ENCODE measurements around the gene PHLPP1. TPM values are rescaled to one million over a fixed set of nuclear protein-coding genes. Genes with fewer than 3 reads are reported as not detected.

The PHLPP1 gene
- total and polyA plus RNA-seq, 2 experiments from 2014 or later, result 15.7 to 73.6 TPM

DNA sequence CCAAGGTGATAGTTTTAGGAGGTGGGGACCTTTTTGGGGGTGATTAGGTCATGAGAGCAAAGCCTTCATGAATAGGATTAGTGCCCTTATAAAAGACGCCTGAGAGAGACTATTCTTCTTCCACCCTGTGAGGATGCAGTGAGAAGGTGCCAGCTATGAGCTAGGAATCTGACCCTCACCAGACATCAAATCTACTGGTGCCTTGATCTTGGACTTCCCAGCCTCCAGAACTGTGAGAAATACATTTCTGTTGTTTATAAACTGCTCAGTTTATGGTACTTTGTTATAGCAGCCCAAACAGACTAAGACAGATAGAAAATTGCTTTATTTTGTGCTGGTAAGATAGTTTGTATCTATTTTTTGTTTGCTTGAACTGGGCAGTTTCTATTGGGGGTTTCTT is 40.1 kb downstream of the PHLPP1 start:
- Mint-ChIP-seq H3K9me3 (no peaks in the 10 kb centered on the region), H3K36me3 (ENCODE audit: low read depth) (peaks cover 17% of the 10 kb centered on the region), H3K4me1 (peaks cover 93% of the 10 kb centered on the region), H3K27me3 (ENCODE audit: insufficient read depth, low read depth, poor library complexity) (peaks cover 5% of the 10 kb centered on the region), H3K4me3 (no peak overlapping the region), H3K27ac (peak overlapping the region; percentile 29; the same call in 1 of the 2 replicates)
- Histone ChIP-seq H4K20me1 (replicated peaks; ENCODE audit: insufficient read depth) (no peaks in the 10 kb centered on the region), H3F3A (replicated peaks; ENCODE audit: low read depth) (no peaks in the 10 kb centered on the region), H3K4me2 (no peak overlapping the region), H3K79me2 (replicated peaks; ENCODE audit: insufficient read depth) (peaks cover 88% of the 10 kb centered on the region), H3K36me3 (ENCODE audit: insufficient read depth) (no peaks in the 10 kb centered on the region), H2AFZ (no peak overlapping the region), H3K4me1 (ENCODE audit: insufficient read depth) (peaks cover 80% of the 10 kb centered on the region), H3K27me3 (ENCODE audit: insufficient read depth) (no peaks in the 10 kb centered on the region), H3K4me3 (no peak overlapping the region), H3K27ac (ENCODE audit: low read depth) (no peak overlapping the region), H3K9me2 (ENCODE audit: insufficient read depth) (no peaks in the 10 kb centered on the region)
- ATAC-seq (no peak), DNase-seq (ENCODE audit: low spot score) (no peak)
- TF ChIP-seq STAT1 (IDR thresholded peaks at IDR 0.05; ENCODE audit: unreplicated experiment) (no peak), NANOG (IDR thresholded peaks at IDR 0.05; ENCODE audit: borderline replicate concordance) (no peak), EZH2 (IDR thresholded peaks at IDR 0.05; ENCODE audit: low read depth, unreplicated experiment) (no peak), REST (IDR thresholded peaks at IDR 0.05; ENCODE audit: unreplicated experiment) (no peak), POLR2AphosphoS5 (IDR thresholded peaks at IDR 0.05; ENCODE audit: low read depth) (no peak), EZH2phosphoT487 (IDR thresholded peaks at IDR 0.05; ENCODE audit: unreplicated experiment) (no peak), ZNF114 (CRISPR knock-in tag; IDR thresholded peaks at IDR 0.05) (no peak), JUNB (IDR thresholded peaks at IDR 0.05; ENCODE audit: unreplicated experiment) (no peak), CREB1 (CRISPR knock-in tag; IDR thresholded peaks at IDR 0.05; ENCODE audit: low read depth) (no peak), ZNF331 (CRISPR knock-in tag; IDR thresholded peaks at IDR 0.05; ENCODE audit: low read depth) (no peak)
- TF ChIP-seq, protein P1, sequence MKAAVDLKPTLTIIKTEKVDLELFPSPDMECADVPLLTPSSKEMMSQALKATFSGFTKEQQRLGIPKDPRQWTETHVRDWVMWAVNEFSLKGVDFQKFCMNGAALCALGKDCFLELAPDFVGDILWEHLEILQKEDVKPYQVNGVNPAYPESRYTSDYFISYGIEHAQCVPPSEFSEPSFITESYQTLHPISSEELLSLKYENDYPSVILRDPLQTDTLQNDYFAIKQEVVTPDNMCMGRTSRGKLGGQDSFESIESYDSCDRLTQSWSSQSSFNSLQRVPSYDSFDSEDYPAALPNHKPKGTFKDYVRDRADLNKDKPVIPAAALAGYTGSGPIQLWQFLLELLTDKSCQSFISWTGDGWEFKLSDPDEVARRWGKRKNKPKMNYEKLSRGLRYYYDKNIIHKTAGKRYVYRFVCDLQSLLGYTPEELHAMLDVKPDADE (IDR thresholded peaks at IDR 0.05), result no peak
- TF ChIP-seq, protein P2, sequence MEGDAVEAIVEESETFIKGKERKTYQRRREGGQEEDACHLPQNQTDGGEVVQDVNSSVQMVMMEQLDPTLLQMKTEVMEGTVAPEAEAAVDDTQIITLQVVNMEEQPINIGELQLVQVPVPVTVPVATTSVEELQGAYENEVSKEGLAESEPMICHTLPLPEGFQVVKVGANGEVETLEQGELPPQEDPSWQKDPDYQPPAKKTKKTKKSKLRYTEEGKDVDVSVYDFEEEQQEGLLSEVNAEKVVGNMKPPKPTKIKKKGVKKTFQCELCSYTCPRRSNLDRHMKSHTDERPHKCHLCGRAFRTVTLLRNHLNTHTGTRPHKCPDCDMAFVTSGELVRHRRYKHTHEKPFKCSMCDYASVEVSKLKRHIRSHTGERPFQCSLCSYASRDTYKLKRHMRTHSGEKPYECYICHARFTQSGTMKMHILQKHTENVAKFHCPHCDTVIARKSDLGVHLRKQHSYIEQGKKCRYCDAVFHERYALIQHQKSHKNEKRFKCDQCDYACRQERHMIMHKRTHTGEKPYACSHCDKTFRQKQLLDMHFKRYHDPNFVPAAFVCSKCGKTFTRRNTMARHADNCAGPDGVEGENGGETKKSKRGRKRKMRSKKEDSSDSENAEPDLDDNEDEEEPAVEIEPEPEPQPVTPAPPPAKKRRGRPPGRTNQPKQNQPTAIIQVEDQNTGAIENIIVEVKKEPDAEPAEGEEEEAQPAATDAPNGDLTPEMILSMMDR (conservative IDR thresholded peaks at IDR 0.05; ENCODE audit: low read depth in 2 of 2), result no peak
- TF ChIP-seq, protein P3, sequence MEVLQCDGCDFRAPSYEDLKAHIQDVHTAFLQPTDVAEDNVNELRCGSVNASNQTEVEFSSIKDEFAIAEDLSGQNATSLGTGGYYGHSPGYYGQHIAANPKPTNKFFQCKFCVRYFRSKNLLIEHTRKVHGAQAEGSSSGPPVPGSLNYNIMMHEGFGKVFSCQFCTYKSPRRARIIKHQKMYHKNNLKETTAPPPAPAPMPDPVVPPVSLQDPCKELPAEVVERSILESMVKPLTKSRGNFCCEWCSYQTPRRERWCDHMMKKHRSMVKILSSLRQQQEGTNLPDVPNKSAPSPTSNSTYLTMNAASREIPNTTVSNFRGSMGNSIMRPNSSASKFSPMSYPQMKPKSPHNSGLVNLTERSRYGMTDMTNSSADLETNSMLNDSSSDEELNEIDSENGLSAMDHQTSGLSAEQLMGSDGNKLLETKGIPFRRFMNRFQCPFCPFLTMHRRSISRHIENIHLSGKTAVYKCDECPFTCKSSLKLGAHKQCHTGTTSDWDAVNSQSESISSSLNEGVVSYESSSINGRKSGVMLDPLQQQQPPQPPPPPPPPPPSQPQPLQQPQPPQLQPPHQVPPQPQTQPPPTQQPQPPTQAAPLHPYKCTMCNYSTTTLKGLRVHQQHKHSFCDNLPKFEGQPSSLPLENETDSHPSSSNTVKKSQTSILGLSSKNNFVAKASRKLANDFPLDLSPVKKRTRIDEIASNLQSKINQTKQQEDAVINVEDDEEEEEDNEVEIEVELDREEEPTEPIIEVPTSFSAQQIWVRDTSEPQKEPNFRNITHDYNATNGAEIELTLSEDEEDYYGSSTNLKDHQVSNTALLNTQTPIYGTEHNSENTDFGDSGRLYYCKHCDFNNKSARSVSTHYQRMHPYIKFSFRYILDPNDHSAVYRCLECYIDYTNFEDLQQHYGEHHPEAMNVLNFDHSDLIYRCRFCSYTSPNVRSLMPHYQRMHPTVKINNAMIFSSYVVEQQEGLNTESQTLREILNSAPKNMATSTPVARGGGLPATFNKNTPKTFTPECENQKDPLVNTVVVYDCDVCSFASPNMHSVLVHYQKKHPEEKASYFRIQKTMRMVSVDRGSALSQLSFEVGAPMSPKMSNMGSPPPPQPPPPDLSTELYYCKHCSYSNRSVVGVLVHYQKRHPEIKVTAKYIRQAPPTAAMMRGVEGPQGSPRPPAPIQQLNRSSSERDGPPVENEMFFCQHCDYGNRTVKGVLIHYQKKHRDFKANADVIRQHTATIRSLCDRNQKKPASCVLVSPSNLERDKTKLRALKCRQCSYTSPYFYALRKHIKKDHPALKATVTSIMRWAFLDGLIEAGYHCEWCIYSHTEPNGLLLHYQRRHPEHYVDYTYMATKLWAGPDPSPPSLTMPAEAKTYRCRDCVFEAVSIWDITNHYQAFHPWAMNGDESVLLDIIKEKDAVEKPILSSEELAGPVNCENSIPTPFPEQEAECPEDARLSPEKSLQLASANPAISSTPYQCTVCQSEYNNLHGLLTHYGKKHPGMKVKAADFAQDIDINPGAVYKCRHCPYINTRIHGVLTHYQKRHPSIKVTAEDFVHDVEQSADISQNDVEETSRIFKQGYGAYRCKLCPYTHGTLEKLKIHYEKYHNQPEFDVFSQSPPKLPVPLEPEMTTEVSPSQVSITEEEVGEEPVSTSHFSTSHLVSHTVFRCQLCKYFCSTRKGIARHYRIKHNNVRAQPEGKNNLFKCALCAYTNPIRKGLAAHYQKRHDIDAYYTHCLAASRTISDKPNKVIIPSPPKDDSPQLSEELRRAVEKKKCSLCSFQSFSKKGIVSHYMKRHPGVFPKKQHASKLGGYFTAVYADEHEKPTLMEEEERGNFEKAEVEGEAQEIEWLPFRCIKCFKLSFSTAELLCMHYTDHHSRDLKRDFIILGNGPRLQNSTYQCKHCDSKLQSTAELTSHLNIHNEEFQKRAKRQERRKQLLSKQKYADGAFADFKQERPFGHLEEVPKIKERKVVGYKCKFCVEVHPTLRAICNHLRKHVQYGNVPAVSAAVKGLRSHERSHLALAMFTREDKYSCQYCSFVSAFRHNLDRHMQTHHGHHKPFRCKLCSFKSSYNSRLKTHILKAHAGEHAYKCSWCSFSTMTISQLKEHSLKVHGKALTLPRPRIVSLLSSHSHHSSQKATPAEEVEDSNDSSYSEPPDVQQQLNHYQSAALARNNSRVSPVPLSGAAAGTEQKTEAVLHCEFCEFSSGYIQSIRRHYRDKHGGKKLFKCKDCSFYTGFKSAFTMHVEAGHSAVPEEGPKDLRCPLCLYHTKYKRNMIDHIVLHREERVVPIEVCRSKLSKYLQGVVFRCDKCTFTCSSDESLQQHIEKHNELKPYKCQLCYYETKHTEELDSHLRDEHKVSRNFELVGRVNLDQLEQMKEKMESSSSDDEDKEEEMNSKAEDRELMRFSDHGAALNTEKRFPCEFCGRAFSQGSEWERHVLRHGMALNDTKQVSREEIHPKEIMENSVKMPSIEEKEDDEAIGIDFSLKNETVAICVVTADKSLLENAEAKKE (CRISPR knock-in tag; IDR thresholded peaks at IDR 0.05), result no peak
